HG03139 (cell line): ENCODE data around the gene GPR160.
"Not testable (repeated sequence)": the region's sequence is repeated elsewhere in the genome, so short reads cannot be mapped to it uniquely, and the experiment has no call there.

Experiments
- ATAC-seq: cut with Tn5 transposase; IDR thresholded peaks from one replicate; pipeline ENCODE4 v1.9.1; 2021; ENCODE audit not compliant: unreplicated experiment

GPR160 gene

DNA sequence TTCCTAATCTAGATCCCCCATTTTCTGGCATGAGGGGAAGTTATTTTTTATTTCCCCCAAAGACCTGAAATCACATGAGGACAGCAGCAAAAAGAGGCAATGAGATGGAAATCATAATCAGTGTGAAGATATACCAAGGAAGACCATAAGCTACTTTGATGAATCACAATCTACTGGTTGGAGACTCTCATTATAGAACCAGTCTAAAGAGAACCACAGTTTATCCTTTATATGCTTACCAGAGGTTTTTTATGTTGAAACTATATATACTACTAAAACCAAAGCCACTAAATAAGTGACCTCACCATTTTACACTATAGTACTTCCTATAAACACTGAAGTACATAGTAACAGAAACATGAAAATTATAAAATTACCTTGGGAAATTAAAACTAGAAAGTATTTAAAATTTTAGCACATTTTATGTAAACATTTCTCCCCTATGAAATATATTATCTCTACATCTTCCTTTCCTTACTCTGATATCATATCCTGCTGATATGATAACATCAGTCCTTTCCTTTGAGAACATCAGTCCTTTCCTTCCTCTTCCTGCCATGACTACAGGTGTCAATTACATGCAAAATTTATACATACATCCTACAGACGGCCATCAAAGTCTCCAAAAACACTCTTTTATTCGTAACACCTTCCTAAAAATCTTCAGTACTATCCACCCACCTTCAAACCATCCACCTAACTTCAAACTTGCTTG is 71.9 kb downstream of the GPR160 start:
- no peak for ATAC-seq

DNA sequence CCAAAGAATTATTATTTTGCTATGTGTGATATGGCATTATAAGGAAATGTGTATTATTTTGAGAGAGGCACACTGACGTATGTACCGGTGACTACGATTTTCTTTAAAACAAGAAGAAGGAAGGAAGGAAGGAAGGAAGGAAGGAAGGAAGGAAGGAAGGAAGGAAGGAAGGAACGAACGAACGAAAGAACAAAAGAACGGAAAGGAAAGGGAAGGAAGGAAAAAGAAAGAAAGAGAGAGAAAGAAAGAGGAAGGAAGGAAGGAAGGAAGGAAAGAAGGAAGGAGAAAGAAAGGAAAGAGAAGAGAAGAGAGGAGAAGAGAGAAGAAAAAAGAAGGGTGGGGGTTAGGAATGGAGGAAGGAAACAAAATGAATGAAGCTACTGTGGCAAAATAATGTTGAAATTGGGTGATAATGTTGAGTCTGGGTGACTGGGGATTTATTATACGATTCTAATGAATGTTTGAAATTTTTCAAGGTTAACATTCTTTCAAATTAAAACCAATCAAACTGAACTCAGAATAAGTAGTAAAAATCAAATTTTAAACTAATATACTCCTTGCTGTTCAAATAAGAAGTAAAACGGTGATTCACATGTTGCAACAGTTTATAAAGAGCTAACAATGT is 73.5 kb downstream of the GPR160 start:
- ATAC-seq: no peak

DNA sequence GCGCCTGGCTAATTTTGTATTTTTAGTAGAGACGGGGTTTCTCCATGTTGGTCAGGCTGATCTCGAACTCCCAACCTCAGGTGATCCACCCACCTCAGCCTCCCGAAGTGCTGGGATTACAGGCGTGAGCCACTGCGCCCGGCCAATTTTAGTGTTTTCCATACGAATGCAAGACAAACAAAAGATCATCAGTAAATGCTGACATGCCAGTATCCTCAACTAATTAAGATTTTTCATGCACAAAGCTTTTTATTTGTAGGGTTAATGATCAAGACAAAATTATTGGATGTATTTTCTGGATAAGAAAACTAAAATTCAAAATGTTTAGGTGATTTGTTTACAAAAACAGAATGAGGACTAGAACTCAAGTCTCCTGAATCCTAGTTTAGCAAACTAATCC is 76.4 kb downstream of the GPR160 start:
- ATAC-seq: not testable (repeated sequence)

DNA sequence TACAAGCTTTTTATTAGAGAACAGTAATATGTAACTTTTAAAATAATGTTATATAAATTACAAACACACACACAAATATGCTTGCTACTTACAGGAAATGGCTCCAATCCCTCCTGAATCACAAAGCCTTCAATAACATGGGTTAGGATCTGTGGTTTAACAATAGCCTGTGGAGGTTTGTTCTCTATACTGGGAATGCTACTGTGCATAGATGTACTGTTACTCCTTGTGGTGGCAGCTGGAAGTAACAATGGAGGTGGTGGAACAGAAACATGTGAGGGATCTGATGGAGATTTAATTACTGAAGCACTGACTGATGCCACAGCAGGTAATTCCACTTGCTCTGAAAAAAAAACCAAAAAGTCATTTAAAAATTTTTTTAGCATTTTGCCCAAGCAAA is 79.3 kb downstream of the GPR160 start:
- ATAC-seq: no peak

DNA sequence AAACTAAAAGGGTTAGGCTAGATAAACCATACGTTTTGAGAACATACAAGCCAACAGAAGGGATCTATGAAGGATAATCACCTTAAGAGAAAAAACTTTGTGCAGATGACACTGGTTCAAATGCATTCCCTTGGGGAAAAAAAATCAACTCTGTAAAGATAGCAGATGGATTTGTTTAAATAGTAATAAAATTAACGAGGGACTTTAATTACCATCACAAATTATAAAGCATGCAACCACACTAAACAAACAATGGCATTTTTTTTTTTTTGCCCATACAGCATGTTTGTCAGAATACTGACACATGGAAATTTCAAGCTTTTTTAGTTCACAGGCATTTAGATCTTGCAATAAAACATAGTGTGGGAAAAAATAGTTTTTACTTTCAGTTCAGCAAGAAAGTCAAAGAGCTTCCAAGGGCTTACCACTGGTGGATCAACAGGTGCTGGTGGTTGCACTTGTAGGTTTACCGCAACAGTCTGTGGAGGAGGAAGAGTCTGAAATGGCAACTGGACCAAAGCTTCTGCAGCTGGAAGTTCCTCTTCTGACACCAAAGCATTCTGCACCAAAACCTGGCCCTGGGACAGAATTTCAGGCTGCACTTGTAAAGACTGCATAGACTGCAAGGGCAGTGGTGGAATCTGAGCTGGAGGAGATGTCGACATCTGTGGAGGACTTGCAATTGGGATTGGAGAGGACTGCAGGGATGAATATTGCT is 90.6 kb downstream of the GPR160 start:
- ATAC-seq: peak; percentile 88

DNA sequence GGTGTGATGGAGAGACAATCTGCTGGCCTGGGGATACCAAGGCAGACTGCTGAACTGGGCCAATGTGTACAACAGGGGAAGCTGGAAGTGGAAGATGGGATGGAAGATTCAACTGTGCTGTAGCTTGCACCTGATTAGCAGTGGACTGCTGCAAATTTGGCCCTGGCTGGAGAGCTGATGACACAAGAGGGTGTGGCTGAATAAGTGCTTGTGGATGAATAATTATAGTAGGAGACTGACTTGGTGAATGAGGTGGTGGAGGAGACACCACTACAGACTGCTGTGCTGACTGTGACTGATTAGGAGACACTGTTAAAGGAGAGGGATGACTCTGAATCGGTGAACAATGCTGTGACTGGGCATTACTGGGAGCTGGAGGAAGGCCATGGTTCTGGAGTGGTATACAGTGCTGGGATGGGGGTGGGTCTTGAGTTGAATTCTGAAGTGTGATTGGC is 91.2 kb downstream of the GPR160 start:
- peak; percentile 44 for ATAC-seq

DNA sequence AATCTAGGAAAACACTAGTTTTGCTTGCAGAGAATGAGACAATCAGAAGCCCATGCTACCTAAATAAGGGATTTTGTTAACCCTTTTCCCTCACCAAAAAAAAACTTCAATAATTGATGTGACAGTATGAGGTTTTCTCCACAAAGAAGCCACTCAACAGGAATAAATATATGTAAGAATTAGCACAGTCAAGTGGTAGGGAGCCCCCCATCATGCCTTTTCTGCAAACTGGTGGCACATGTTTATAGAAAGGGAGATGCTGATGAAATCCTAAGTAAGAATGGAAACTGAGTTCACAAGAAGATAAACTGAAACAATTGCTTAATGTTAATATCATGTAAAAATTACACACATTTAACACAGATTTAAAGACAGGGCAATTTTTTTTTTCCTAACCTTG is 92.7 kb downstream of the GPR160 start:
- ATAC-seq: no peak

DNA sequence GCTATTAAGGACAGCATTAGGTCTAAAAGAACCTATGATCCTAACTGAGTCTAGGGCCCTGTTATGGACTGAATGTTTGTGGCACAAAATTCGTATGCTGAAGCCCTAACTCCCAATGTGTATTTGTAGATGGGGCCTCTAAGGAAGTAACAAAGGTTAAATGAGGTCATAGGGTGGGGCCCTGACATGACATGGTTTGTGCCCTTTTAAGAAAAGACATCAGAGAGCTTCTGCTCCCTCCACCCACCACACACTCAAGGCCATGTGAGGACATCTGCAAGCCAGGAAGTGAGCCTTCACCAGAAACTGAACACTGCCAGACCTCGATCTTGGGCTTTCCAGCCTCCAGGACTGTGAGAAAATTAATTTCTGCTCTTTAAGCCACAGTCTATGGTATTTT is 94.5 kb downstream of the GPR160 start:
- no peak for ATAC-seq
